Neural cell (in vitro differentiated cells): ENCODE data around the gene KCNJ5. TPM values are rescaled to one million over a fixed set of nuclear protein-coding genes. Genes with fewer than 3 reads are reported as not detected.

ENCODE experiments used
- H2AFZ ChIP-seq: fragments of 200-600, 300-800 bp; sonication (generic), shearing (Covaris generic); 2 replicates; pipeline ENCODE4 v1.6.0; 2014; ENCODE audit warnings: low read depth, mild to moderate bottlenecking, antibody characterized with exemption, low read length, moderate library complexity
- H3F3A ChIP-seq: fragments of 200-600 bp; shearing (Covaris generic); 2 replicates; pipeline ENCODE4 v1.6.1; 2016; ENCODE audit warnings: mild to moderate bottlenecking, moderate library complexity, mixed read lengths, antibody characterized with exemption, low read length; ENCODE audit not compliant: insufficient read depth, poor library complexity, severe bottlenecking
- H3K27ac ChIP-seq: fragments of 200-600, 300-800 bp; sonication (generic), shearing (Covaris generic); 2 replicates; pipeline ENCODE4 v1.5.1; 2014; ENCODE audit warnings: mild to moderate bottlenecking, low read length, moderate library complexity
- H3K27me3 ChIP-seq: fragments of 300-800, 200-600 bp; sonication (generic), shearing (Covaris generic); 2 replicates; pipeline ENCODE4 v1.6.0; 2014; ENCODE audit warnings: mild to moderate bottlenecking, low read depth, low read length, moderate library complexity; ENCODE audit not compliant: insufficient read depth
- H3K36me3 ChIP-seq: fragments of 300-800, 200-600 bp; sonication (generic), shearing (Covaris generic); 2 replicates; pipeline ENCODE4 v1.5.1; 2014; ENCODE audit warnings: mild to moderate bottlenecking, antibody characterized with exemption, low read length, moderate library complexity; ENCODE audit not compliant: insufficient read depth
- H3K4me2 ChIP-seq: fragments of 300-800, 200-600 bp; sonication (generic), shearing (Covaris generic); 2 replicates; pipeline ENCODE4 v1.6.0; 2014; ENCODE audit warnings: mild to moderate bottlenecking, low read length
- H3K4me3 ChIP-seq: fragments of 300-800, 200-600 bp; sonication (generic), shearing (Covaris generic); 2 replicates; pipeline ENCODE4 v1.5.1; 2014; ENCODE audit warnings: mild to moderate bottlenecking, low read length, moderate library complexity
- H3K79me2 ChIP-seq: fragments of 200-600 bp; shearing (Covaris generic); replicated peaks from 2 replicates; pipeline ENCODE4 v1.6.0; 2014; ENCODE audit warnings: mild to moderate bottlenecking, low read length, moderate library complexity; ENCODE audit not compliant: insufficient read depth
- H3K9ac ChIP-seq: fragments of 300-800, 200-600 bp; sonication (generic), shearing (Covaris generic); 2 replicates; pipeline ENCODE4 v1.6.1; 2016; ENCODE audit warnings: mild to moderate bottlenecking, low read length, mixed read lengths
- H3K9me2 ChIP-seq: fragments of 200-600 bp; shearing (Covaris generic); 2 replicates; pipeline ENCODE4 v1.6.1; 2016; ENCODE audit warnings: mild to moderate bottlenecking, low read length, mixed read lengths; ENCODE audit not compliant: insufficient read depth
- H3K9me3 ChIP-seq: fragments of 200-600, 300-800 bp; sonication (generic), shearing (Covaris generic); 2 replicates; pipeline ENCODE4 v1.6.1; 2016; ENCODE audit warnings: mild to moderate bottlenecking, mixed run types, low read length, moderate library complexity, mixed read lengths
- H4K20me1 ChIP-seq: fragments of 200-600 bp; shearing (Covaris generic); 2 replicates; pipeline ENCODE4 v1.6.1; 2016; ENCODE audit warnings: mild to moderate bottlenecking, mixed run types; ENCODE audit not compliant: insufficient read depth
- CTCF ChIP-seq: fragments of 450-650 bp; IDR thresholded peaks from 2 replicates; pipeline ENCODE4 v1.5.1; 2014; ENCODE audit warnings: antibody characterized with exemption, mild to moderate bottlenecking, moderate library complexity; ENCODE audit not compliant: poor library complexity, severe bottlenecking
- EP300 ChIP-seq: fragments of 450-650 bp; conservative IDR thresholded peaks from 2 replicates; pipeline ENCODE4 v1.6.1; 2014; ENCODE audit warnings: antibody characterized with exemption, mild to moderate bottlenecking, moderate library complexity; ENCODE audit not compliant: poor library complexity, severe bottlenecking
- EZH2 ChIP-seq: fragments of 200-600, 300-800 bp; shearing (Covaris generic), sonication (generic); IDR thresholded peaks from 2 replicates; pipeline ENCODE4 v1.6.1; 2014; ENCODE audit warnings: antibody characterized with exemption, low read length, borderline replicate concordance, mild to moderate bottlenecking; ENCODE audit not compliant: insufficient read depth, poor library complexity, severe bottlenecking
- MXI1 ChIP-seq: fragments of 450-650 bp; conservative IDR thresholded peaks from 2 replicates; pipeline ENCODE4 v1.6.1; 2014; ENCODE audit warnings: antibody characterized with exemption, mild to moderate bottlenecking; ENCODE audit not compliant: poor library complexity, severe bottlenecking
- POLR2AphosphoS5 ChIP-seq: IDR thresholded peaks from 2 replicates; pipeline ENCODE4 v1.6.1; 2012
- RAD21 ChIP-seq: fragments of 450-650 bp; conservative IDR thresholded peaks from 2 replicates; pipeline ENCODE4 v1.6.1; 2014; ENCODE audit warnings: antibody characterized with exemption, mild to moderate bottlenecking, moderate library complexity
- REST ChIP-seq: IDR thresholded peaks from 2 replicates; pipeline ENCODE4 v1.6.1; 2012; ENCODE audit warnings: borderline replicate concordance
- SMC3 ChIP-seq: fragments of 450-650 bp; conservative IDR thresholded peaks from 2 replicates; pipeline ENCODE4 v1.6.1; 2014; ENCODE audit warnings: antibody characterized with exemption, mild to moderate bottlenecking, moderate library complexity; ENCODE audit not compliant: poor library complexity
- TAF1 ChIP-seq: IDR thresholded peaks from 2 replicates; pipeline ENCODE4 v1.6.1; 2012; ENCODE audit warnings: low read depth
- polyA plus RNA-seq: library from polyadenylated mRNA; depleted of rRNA; stranded (reverse); fragments of >200 nt; gene quantifications from 2 replicates; pipeline ENCODE4 v1.2.3, GENCODE V29; 2014

The KCNJ5 gene
- polyA plus RNA-seq, 1 donor from 2014 or later, result 1.1 TPM

GRCh38 chr11:128871168-128871610 lies 20.0 kb upstream of the KCNJ5 start:
- Histone ChIP-seq H2AFZ (no peak overlapping the region), H3K27ac (peak overlapping the region; percentile 48), H3K79me2 (no peaks in the 10 kb centered on the region), H3K36me3 (no peaks in the 10 kb centered on the region), H3K9me3 (no peaks in the 10 kb centered on the region), H3F3A (no peaks in the 10 kb centered on the region), H4K20me1 (no peaks in the 10 kb centered on the region), H3K27me3 (no peaks in the 10 kb centered on the region), H3K4me2 (peak overlapping the region; percentile 54), H3K9ac (peak overlapping the region; percentile 43), H3K4me3 (peak overlapping the region; percentile 49), H3K9me2 (no peaks in the 10 kb centered on the region)
- no peak for TF ChIP-seq TAF1
- no peak for TF ChIP-seq EZH2
- TF ChIP-seq REST, result peak; percentile 80
- peak; percentile 16 for TF ChIP-seq RAD21
- TF ChIP-seq CTCF, result no peak
- peak; percentile 40 for TF ChIP-seq POLR2AphosphoS5
- TF ChIP-seq EP300, result peak; percentile 42
- TF ChIP-seq MXI1, result no peak

GRCh38 chr11:128872094-128872493 lies 19.1 kb upstream of the KCNJ5 start:
- no peaks in the 10 kb centered on the region for H3K36me3 ChIP-seq
- no peaks in the 10 kb centered on the region for H3K79me2 ChIP-seq
- no peak overlapping the region for H3K4me2 ChIP-seq
- peak overlapping the region; percentile 43 for H3K9ac ChIP-seq
- H3K27me3 ChIP-seq, result no peaks in the 10 kb centered on the region
- TF ChIP-seq RAD21 (no peak), POLR2AphosphoS5 (no peak), EP300 (no peak), TAF1 (no peak), MXI1 (no peak), CTCF (no peak), REST (no peak), EZH2 (no peak), SMC3 (no peak)
- H2AFZ ChIP-seq, result no peak overlapping the region
- peak overlapping the region; percentile 48 for H3K27ac ChIP-seq
- H3F3A ChIP-seq, result no peaks in the 10 kb centered on the region
- no peaks in the 10 kb centered on the region for H4K20me1 ChIP-seq
- no peaks in the 10 kb centered on the region for H3K9me3 ChIP-seq
- no peaks in the 10 kb centered on the region for H3K9me2 ChIP-seq
- no peak overlapping the region for H3K4me3 ChIP-seq
